Measurements from ENCODE around the gene USP2.
"Not testable (repeated sequence)": the region's sequence is repeated elsewhere in the genome, so short reads cannot be mapped to it uniquely, and the experiment has no call there.

DNA sequence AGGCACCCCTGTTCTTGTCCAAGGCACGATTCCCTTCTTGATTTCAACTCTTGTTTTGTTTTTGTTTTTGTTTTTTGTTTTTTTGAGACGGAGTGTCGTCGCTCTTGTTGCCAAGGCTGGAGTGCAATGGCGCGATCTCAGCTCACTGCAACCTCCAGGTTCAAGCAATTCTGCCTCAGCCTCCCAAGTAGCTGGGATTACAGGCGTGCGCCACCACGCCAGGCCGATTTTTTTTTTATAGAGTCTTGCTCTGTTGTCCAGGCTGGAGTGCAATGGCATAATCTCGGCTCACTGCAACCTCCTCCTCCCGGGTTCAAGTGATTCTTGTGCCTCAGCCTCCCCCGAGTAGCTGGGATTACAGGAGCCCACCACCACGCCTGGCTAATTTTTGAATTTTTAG, 1.0 kb upstream of the USP2 start:
- not testable (repeated sequence) for TF ChIP-seq EZH2 (IDR thresholded peaks at IDR 0.05; ENCODE audit: borderline replicate concordance, low read length)
- TF ChIP-seq, protein P1, sequence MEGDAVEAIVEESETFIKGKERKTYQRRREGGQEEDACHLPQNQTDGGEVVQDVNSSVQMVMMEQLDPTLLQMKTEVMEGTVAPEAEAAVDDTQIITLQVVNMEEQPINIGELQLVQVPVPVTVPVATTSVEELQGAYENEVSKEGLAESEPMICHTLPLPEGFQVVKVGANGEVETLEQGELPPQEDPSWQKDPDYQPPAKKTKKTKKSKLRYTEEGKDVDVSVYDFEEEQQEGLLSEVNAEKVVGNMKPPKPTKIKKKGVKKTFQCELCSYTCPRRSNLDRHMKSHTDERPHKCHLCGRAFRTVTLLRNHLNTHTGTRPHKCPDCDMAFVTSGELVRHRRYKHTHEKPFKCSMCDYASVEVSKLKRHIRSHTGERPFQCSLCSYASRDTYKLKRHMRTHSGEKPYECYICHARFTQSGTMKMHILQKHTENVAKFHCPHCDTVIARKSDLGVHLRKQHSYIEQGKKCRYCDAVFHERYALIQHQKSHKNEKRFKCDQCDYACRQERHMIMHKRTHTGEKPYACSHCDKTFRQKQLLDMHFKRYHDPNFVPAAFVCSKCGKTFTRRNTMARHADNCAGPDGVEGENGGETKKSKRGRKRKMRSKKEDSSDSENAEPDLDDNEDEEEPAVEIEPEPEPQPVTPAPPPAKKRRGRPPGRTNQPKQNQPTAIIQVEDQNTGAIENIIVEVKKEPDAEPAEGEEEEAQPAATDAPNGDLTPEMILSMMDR (conservative IDR thresholded peaks at IDR 0.05 in 1 of 2, IDR thresholded peaks at IDR 0.05 in 1 of 2; ENCODE audit: extremely low read depth in 1 of 2, insufficient read depth in 1 of 2, low read depth in 1 of 2, low read length in 2 of 2): not testable (repeated sequence)

Data from mammary epithelial cell (primary cell).